ENCODE measurements around the gene LRRC46. TPM values are rescaled to one million over a fixed set of nuclear protein-coding genes. Genes with fewer than 3 reads are reported as not detected.

LRRC46 gene
- polyA plus RNA-seq, 4 donors = 0.22 to 1.5 (median 0.40) TPM

- Histone ChIP-seq H3K36me3 (ENCODE audit: control insufficient read depth in 3 of 3, insufficient read depth in 2 of 3, low read depth in 1 of 3, low read length in 3 of 3) (peaks cover 0 to 42% (median 8%) of the 10 kb centered on the region in 3 donors), H3K4me3 (ENCODE audit: low read depth in 1 of 3, low read length in 3 of 3) (peak within 1 kb of the TSS; percentile 65 to 89 (median 78)), H3K9me3 (ENCODE audit: control insufficient read depth in 2 of 2, insufficient read depth in 1 of 2, low read depth in 1 of 2, low read length in 1 of 2) (no peaks in the 10 kb centered on the region), H3K4me1 (ENCODE audit: control insufficient read depth in 3 of 3, insufficient read depth in 2 of 3, low read depth in 1 of 3, low read length in 2 of 3) (peaks cover 2 to 66% (median 7%) of the 10 kb centered on the region in 3 donors), H3K27me3 (ENCODE audit: control insufficient read depth in 3 of 3, insufficient read depth in 3 of 3, low read length in 3 of 3) (peaks cover 0 to 4% (median 3%) of the 10 kb centered on the region in 3 donors), H3K27ac (ENCODE audit: low read depth in 1 of 3, low read length in 2 of 3) (peak within 1 kb of the TSS; percentile 65 to 84 (median 67))
- FAIRE-seq (no peak), DNase-seq (peak; percentile 90 to 96)
- 0 to 1% (median 1%) methylated on average over 53 to 55 of the region's 55 CpGs for WGBS, 3 donors
Observed at GRCh38 chr17:47840742-47841487, 9.4 kb downstream of the LRRC46 start, which contains the start of gene SCRN2. TSS of gene SCRN2 (minus strand) at chr17:47841273. CDS start at chr17:47840843, 430 bp downstream.

GRCh38 chr17:47841488-47842291 lies 10.2 kb downstream of the LRRC46 start:
- 30 to 57% (median 42%) methylated on average over 16 of the region's 16 CpGs for WGBS, 3 donors
- FAIRE-seq = no peak

GRCh38 chr17:47843391-47843730 lies 11.9 kb downstream of the LRRC46 start:
- H3K27me3 ChIP-seq (ENCODE audit: control insufficient read depth in 3 of 3, insufficient read depth in 3 of 3, low read length in 3 of 3) = peaks cover 0 to 26% (median 14%) of the 10 kb centered on the region in 3 donors
- H3K4me1 ChIP-seq (ENCODE audit: control insufficient read depth in 3 of 3, insufficient read depth in 2 of 3, low read depth in 1 of 3, low read length in 2 of 3) = peaks cover 2 to 52% (median 7%) of the 10 kb centered on the region in 3 donors
- FAIRE-seq (no peak), DNase-seq (no peak)
- peaks cover 0 to 17% (median 4%) of the 10 kb centered on the region in 3 donors for H3K36me3 ChIP-seq (ENCODE audit: control insufficient read depth in 3 of 3, insufficient read depth in 2 of 3, low read depth in 1 of 3, low read length in 3 of 3)
- H3K27ac ChIP-seq (ENCODE audit: low read depth in 1 of 3, low read length in 2 of 3) = no peak overlapping the region
- no peaks in the 10 kb centered on the region for H3K9me3 ChIP-seq (ENCODE audit: control insufficient read depth in 2 of 2, insufficient read depth in 1 of 2, low read depth in 1 of 2, low read length in 1 of 2)
- 14 to 35% (median 29%) methylated on average over 6 of the region's 6 CpGs for WGBS, 3 donors
- no peak overlapping the region for H3K4me3 ChIP-seq (ENCODE audit: low read depth in 1 of 3, low read length in 3 of 3)

More at GRCh38 chr17:47841488-47842291, 10.2 kb downstream of the LRRC46 start:
- peak; percentile 57 to 71 for DNase-seq
- H3K27me3 ChIP-seq (ENCODE audit: control insufficient read depth in 3 of 3, insufficient read depth in 3 of 3, low read length in 3 of 3) = peaks cover 0 to 10% (median 9%) of the 10 kb centered on the region in 3 donors
- peak overlapping the region; percentile 65 to 84 (median 67) for H3K27ac ChIP-seq (ENCODE audit: low read depth in 1 of 3, low read length in 2 of 3)
- H3K4me1 ChIP-seq (ENCODE audit: control insufficient read depth in 3 of 3, insufficient read depth in 2 of 3, low read depth in 1 of 3, low read length in 2 of 3) = peaks cover 2 to 66% (median 7%) of the 10 kb centered on the region in 3 donors
- H3K36me3 ChIP-seq (ENCODE audit: control insufficient read depth in 3 of 3, insufficient read depth in 2 of 3, low read depth in 1 of 3, low read length in 3 of 3) = peaks cover 0 to 34% (median 5%) of the 10 kb centered on the region in 3 donors
- H3K9me3 ChIP-seq (ENCODE audit: control insufficient read depth in 2 of 2, insufficient read depth in 1 of 2, low read depth in 1 of 2, low read length in 1 of 2) = no peaks in the 10 kb centered on the region
- H3K4me3 ChIP-seq (ENCODE audit: low read depth in 1 of 3, low read length in 3 of 3) = peak overlapping the region in 1 of 3 donors; percentile 65

GRCh38 chr17:47844227-47844626 lies 12.8 kb downstream of the LRRC46 start:
- WGBS, 3 donors = 21 to 64% (median 35%) methylated on average over 5 of the region's 5 CpGs
- H3K36me3 ChIP-seq (ENCODE audit: control insufficient read depth in 3 of 3, insufficient read depth in 2 of 3, low read depth in 1 of 3, low read length in 3 of 3) = peaks cover 0 to 9% (median 4%) of the 10 kb centered on the region in 3 donors

GRCh38 chr17:47844814-47845715 lies 13.6 kb downstream of the LRRC46 start:
- WGBS, 3 donors = 62 to 84% (median 80%) methylated on average over 4 of the region's 4 CpGs
- H3K4me3 ChIP-seq (ENCODE audit: low read depth in 1 of 3, low read length in 3 of 3) = no peak overlapping the region
- H3K27me3 ChIP-seq (ENCODE audit: control insufficient read depth in 3 of 3, insufficient read depth in 3 of 3, low read length in 3 of 3) = peaks cover 0 to 43% (median 17%) of the 10 kb centered on the region in 3 donors
- H3K9me3 ChIP-seq (ENCODE audit: control insufficient read depth in 2 of 2, insufficient read depth in 1 of 2, low read depth in 1 of 2, low read length in 1 of 2) = no peaks in the 10 kb centered on the region
- no peak overlapping the region for H3K27ac ChIP-seq (ENCODE audit: low read depth in 1 of 3, low read length in 2 of 3)
- peaks cover 0 to 4% (median 1%) of the 10 kb centered on the region in 3 donors for H3K36me3 ChIP-seq (ENCODE audit: control insufficient read depth in 3 of 3, insufficient read depth in 2 of 3, low read depth in 1 of 3, low read length in 3 of 3)
- DNase-seq (no peak), FAIRE-seq (no peak)
- peaks cover 2 to 35% (median 6%) of the 10 kb centered on the region in 3 donors for H3K4me1 ChIP-seq (ENCODE audit: control insufficient read depth in 3 of 3, insufficient read depth in 2 of 3, low read depth in 1 of 3, low read length in 2 of 3)

More at GRCh38 chr17:47844227-47844626, 12.8 kb downstream of the LRRC46 start:
- peaks cover 2 to 43% (median 7%) of the 10 kb centered on the region in 3 donors for H3K4me1 ChIP-seq (ENCODE audit: control insufficient read depth in 3 of 3, insufficient read depth in 2 of 3, low read depth in 1 of 3, low read length in 2 of 3)
- H3K9me3 ChIP-seq (ENCODE audit: control insufficient read depth in 2 of 2, insufficient read depth in 1 of 2, low read depth in 1 of 2, low read length in 1 of 2) = no peaks in the 10 kb centered on the region
- DNase-seq (no peak), FAIRE-seq (no peak)
- peaks cover 0 to 35% (median 17%) of the 10 kb centered on the region in 3 donors for H3K27me3 ChIP-seq (ENCODE audit: control insufficient read depth in 3 of 3, insufficient read depth in 3 of 3, low read length in 3 of 3)
- no peak overlapping the region for H3K4me3 ChIP-seq (ENCODE audit: low read depth in 1 of 3, low read length in 3 of 3)
- no peak overlapping the region for H3K27ac ChIP-seq (ENCODE audit: low read depth in 1 of 3, low read length in 2 of 3)

GRCh38 chr17:47845716-47846075 lies 14.2 kb downstream of the LRRC46 start:
- H3K27ac ChIP-seq (ENCODE audit: low read depth in 1 of 3, low read length in 2 of 3) = no peak overlapping the region

GRCh38 chr17:47846716-47847340 lies 15.4 kb downstream of the LRRC46 start:
- Histone ChIP-seq H3K27ac (ENCODE audit: low read depth in 1 of 3, low read length in 2 of 3) (no peak overlapping the region), H3K27me3 (ENCODE audit: control insufficient read depth in 3 of 3, insufficient read depth in 3 of 3, low read length in 3 of 3) (peaks cover 0 to 59% (median 20%) of the 10 kb centered on the region in 3 donors), H3K4me3 (ENCODE audit: low read depth in 1 of 3, low read length in 3 of 3) (no peak overlapping the region), H3K9me3 (ENCODE audit: control insufficient read depth in 2 of 2, insufficient read depth in 1 of 2, low read depth in 1 of 2, low read length in 1 of 2) (no peaks in the 10 kb centered on the region), H3K4me1 (ENCODE audit: control insufficient read depth in 3 of 3, insufficient read depth in 2 of 3, low read depth in 1 of 3, low read length in 2 of 3) (peaks cover 0 to 35% (median 6%) of the 10 kb centered on the region in 3 donors), H3K36me3 (ENCODE audit: control insufficient read depth in 3 of 3, insufficient read depth in 2 of 3, low read depth in 1 of 3, low read length in 3 of 3) (peaks cover 0 to 4% (median 0%) of the 10 kb centered on the region in 3 donors)
- DNase-seq (no peak), FAIRE-seq (no peak)
- WGBS, 3 donors = 34 to 72% (median 55%) methylated on average over 24 to 31 of the region's 31 CpGs

More at GRCh38 chr17:47845716-47846075, 14.2 kb downstream of the LRRC46 start:
- no peaks in the 10 kb centered on the region for H3K9me3 ChIP-seq (ENCODE audit: control insufficient read depth in 2 of 2, insufficient read depth in 1 of 2, low read depth in 1 of 2, low read length in 1 of 2)
- H3K4me3 ChIP-seq (ENCODE audit: low read depth in 1 of 3, low read length in 3 of 3) = no peak overlapping the region
- DNase-seq (no peak), FAIRE-seq (no peak)
- peaks cover 0 to 4% (median 0%) of the 10 kb centered on the region in 3 donors for H3K36me3 ChIP-seq (ENCODE audit: control insufficient read depth in 3 of 3, insufficient read depth in 2 of 3, low read depth in 1 of 3, low read length in 3 of 3)
- WGBS, 3 donors = 76 to 90% (median 81%) methylated on average over 3 of the region's 3 CpGs
- H3K27me3 ChIP-seq (ENCODE audit: control insufficient read depth in 3 of 3, insufficient read depth in 3 of 3, low read length in 3 of 3) = peaks cover 0 to 50% (median 17%) of the 10 kb centered on the region in 3 donors
- H3K4me1 ChIP-seq (ENCODE audit: control insufficient read depth in 3 of 3, insufficient read depth in 2 of 3, low read depth in 1 of 3, low read length in 2 of 3) = peaks cover 0 to 35% (median 2%) of the 10 kb centered on the region in 3 donors

Measured in small intestine (tissue), 7 donors.